ENCODE data around the gene RBM39.
"Not testable (repeated sequence)": the region's sequence is repeated elsewhere in the genome, so short reads cannot be mapped to it uniquely, and the experiment has no call there.

RBM39 gene

GRCh38 chr20:35768731-35769664 is 26.9 kb upstream of the RBM39 start:
- Histone ChIP-seq H3K4me3 (ENCODE audit: insufficient read depth in 1 of 2, low read depth in 1 of 2, low read length in 2 of 2) (peak overlapping the region in 1 of 2 experiments; percentile 50), H3K9ac (ENCODE audit: low read length) (peak overlapping the region; percentile 90)
- peak; percentile 99 for DNase-seq

GRCh38 chr20:35767683-35768481 is 25.8 kb upstream of the RBM39 start:
- H3K4ac ChIP-seq (ENCODE audit: low read depth in 1 of 2, low read length in 2 of 2): peak overlapping the region; percentile 49 to 90
- no peak overlapping the region for H2AK5ac ChIP-seq (ENCODE audit: low read length, severe bottlenecking)
- no peak overlapping the region for H3K4me2 ChIP-seq (ENCODE audit: low read length, poor library complexity, severe bottlenecking)
- no peaks in the 10 kb centered on the region for H3K79me1 ChIP-seq (replicated peaks; ENCODE audit: low read length, poor library complexity, severe bottlenecking)
- H3K23ac ChIP-seq (ENCODE audit: low read length in 2 of 2): no peak overlapping the region
- H3K9me3 ChIP-seq (ENCODE audit: control insufficient read depth, low read length): no peaks in the 10 kb centered on the region
- peak overlapping the region in 1 of 2 experiments; percentile 54 for H3K4me3 ChIP-seq (ENCODE audit: insufficient read depth in 1 of 2, low read depth in 1 of 2, low read length in 2 of 2)
- H3K27me3 ChIP-seq (ENCODE audit: control insufficient read depth in 1 of 2, insufficient read depth in 1 of 2, low read length in 2 of 2): no peaks in the 10 kb centered on the region
- no peak overlapping the region for H3K27ac ChIP-seq (ENCODE audit: low read length, poor library complexity, severe bottlenecking)
- no peak overlapping the region for H4K91ac ChIP-seq (ENCODE audit: low read length)
- peak overlapping the region; percentile 66 for H2BK120ac ChIP-seq (ENCODE audit: low read depth, low read length)
- no peak overlapping the region for H2AFZ ChIP-seq (ENCODE audit: low read depth, low read length)
- peak overlapping the region in 1 of 2 experiments; percentile 26 for H3K14ac ChIP-seq (ENCODE audit: low read length in 2 of 2)
- peak overlapping the region; percentile 90 for H3K9ac ChIP-seq (ENCODE audit: low read length)
- 60% methylated on average over 12 of the region's 12 CpGs for WGBS
- H2BK5ac ChIP-seq (ENCODE audit: low read depth, low read length, poor library complexity, severe bottlenecking): no peak overlapping the region
- H3K36me3 ChIP-seq (ENCODE audit: control insufficient read depth in 1 of 2, insufficient read depth in 2 of 2, low read depth in 1 of 2, low read length in 2 of 2): no peaks in the 10 kb centered on the region
- peak; percentile 75 for DNase-seq
- peaks cover 10% of the 10 kb centered on the region for H3K4me1 ChIP-seq (ENCODE audit: control insufficient read depth, insufficient read depth, low read depth, low read length)
- H2BK12ac ChIP-seq (ENCODE audit: low read length in 2 of 2): peak overlapping the region; percentile 45 to 55
- H4K8ac ChIP-seq (ENCODE audit: low read length): peak overlapping the region; percentile 54
- H3K18ac ChIP-seq (ENCODE audit: low read depth in 1 of 2, low read length in 2 of 2): peak overlapping the region; percentile 43 to 50
- H2BK15ac ChIP-seq (ENCODE audit: low read depth, poor library complexity, severe bottlenecking): peak overlapping the region; percentile 81

More at GRCh38 chr20:35768731-35769664, 26.9 kb upstream of the RBM39 start:
- H3K14ac ChIP-seq (ENCODE audit: low read length in 2 of 2): no peak overlapping the region
- H2AK5ac ChIP-seq (ENCODE audit: low read length, severe bottlenecking): no peak overlapping the region
- no peaks in the 10 kb centered on the region for H3K9me3 ChIP-seq (ENCODE audit: control insufficient read depth, low read length)
- peak overlapping the region in 1 of 2 experiments; percentile 38 for H2BK12ac ChIP-seq (ENCODE audit: low read length in 2 of 2)
- no peak overlapping the region for H3K4me2 ChIP-seq (ENCODE audit: low read length, poor library complexity, severe bottlenecking)
- H3K23ac ChIP-seq (ENCODE audit: low read length in 2 of 2): no peak overlapping the region
- H3K27ac ChIP-seq (ENCODE audit: low read length, poor library complexity, severe bottlenecking): peak overlapping the region; percentile 50
- H4K8ac ChIP-seq (ENCODE audit: low read length): peak overlapping the region; percentile 45
- H4K91ac ChIP-seq (ENCODE audit: low read length): no peak overlapping the region
- H2BK120ac ChIP-seq (ENCODE audit: low read depth, low read length): no peak overlapping the region
- peak overlapping the region in 1 of 2 experiments; percentile 32 for H3K4ac ChIP-seq (ENCODE audit: low read depth in 1 of 2, low read length in 2 of 2)
- H3K79me1 ChIP-seq (replicated peaks; ENCODE audit: low read length, poor library complexity, severe bottlenecking): peaks cover 4% of the 10 kb centered on the region
- H3K4me1 ChIP-seq (ENCODE audit: control insufficient read depth, insufficient read depth, low read depth, low read length): peaks cover 13% of the 10 kb centered on the region
- H3K36me3 ChIP-seq (ENCODE audit: control insufficient read depth in 1 of 2, insufficient read depth in 2 of 2, low read depth in 1 of 2, low read length in 2 of 2): no peaks in the 10 kb centered on the region
- no peaks in the 10 kb centered on the region for H3K27me3 ChIP-seq (ENCODE audit: control insufficient read depth in 1 of 2, insufficient read depth in 1 of 2, low read length in 2 of 2)
- WGBS: 36% methylated on average over 5 of the region's 5 CpGs
- H3K18ac ChIP-seq (ENCODE audit: low read depth in 1 of 2, low read length in 2 of 2): peak overlapping the region; percentile 66 to 69
- no peak overlapping the region for H2BK15ac ChIP-seq (ENCODE audit: low read depth, poor library complexity, severe bottlenecking)
- H2AFZ ChIP-seq (ENCODE audit: low read depth, low read length): no peak overlapping the region
- H2BK5ac ChIP-seq (ENCODE audit: low read depth, low read length, poor library complexity, severe bottlenecking): no peak overlapping the region

- Histone ChIP-seq H2AK5ac (ENCODE audit: low read length, severe bottlenecking) (no peak overlapping the region), H2BK15ac (ENCODE audit: low read depth, poor library complexity, severe bottlenecking) (no peak overlapping the region), H3K79me1 (replicated peaks; ENCODE audit: low read length, poor library complexity, severe bottlenecking) (no peaks in the 10 kb centered on the region), H3K4me2 (ENCODE audit: low read length, poor library complexity, severe bottlenecking) (no peak overlapping the region), H2BK5ac (ENCODE audit: low read depth, low read length, poor library complexity, severe bottlenecking) (no peak overlapping the region), H4K91ac (ENCODE audit: low read length) (no peak overlapping the region), H2BK12ac (ENCODE audit: low read length in 2 of 2) (no peak overlapping the region), H3K23ac (ENCODE audit: low read length in 2 of 2) (no peak overlapping the region), H2AFZ (ENCODE audit: low read depth, low read length) (no peak overlapping the region), H4K8ac (ENCODE audit: low read length) (no peak overlapping the region), H3K4me3 (ENCODE audit: insufficient read depth in 1 of 2, low read depth in 1 of 2, low read length in 2 of 2) (no peak overlapping the region), H3K9me3 (ENCODE audit: control insufficient read depth, low read length) (no peaks in the 10 kb centered on the region), H3K27me3 (ENCODE audit: control insufficient read depth in 1 of 2, insufficient read depth in 1 of 2, low read length in 2 of 2) (no peaks in the 10 kb centered on the region), H3K4ac (ENCODE audit: low read depth in 1 of 2, low read length in 2 of 2) (no peak overlapping the region), H2BK120ac (ENCODE audit: low read depth, low read length) (no peak overlapping the region), H3K4me1 (ENCODE audit: control insufficient read depth, insufficient read depth, low read depth, low read length) (peaks cover 10% of the 10 kb centered on the region), H3K36me3 (ENCODE audit: control insufficient read depth in 1 of 2, insufficient read depth in 2 of 2, low read depth in 1 of 2, low read length in 2 of 2) (no peaks in the 10 kb centered on the region), H3K9ac (ENCODE audit: low read length) (no peak overlapping the region), H3K18ac (ENCODE audit: low read depth in 1 of 2, low read length in 2 of 2) (no peak overlapping the region), H3K14ac (ENCODE audit: low read length in 2 of 2) (no peak overlapping the region), H3K27ac (ENCODE audit: low read length, poor library complexity, severe bottlenecking) (no peak overlapping the region)
- DNase-seq: no peak
- 94% methylated on average over 3 of the region's 4 CpGs for WGBS
These were observed 24.8 kb upstream of the RBM39 start for GRCh38 chr20:35766843-35767242.

- 94% methylated on average over 2 of the region's 2 CpGs for WGBS
- not testable (repeated sequence) for H3K18ac ChIP-seq (ENCODE audit: low read depth in 1 of 2, low read length in 2 of 2); H3K27me3 ChIP-seq (ENCODE audit: control insufficient read depth in 1 of 2, insufficient read depth in 1 of 2, low read length in 2 of 2); H3K36me3 ChIP-seq (ENCODE audit: control insufficient read depth in 1 of 2, insufficient read depth in 2 of 2, low read depth in 1 of 2, low read length in 2 of 2); H3K4me2 ChIP-seq (ENCODE audit: low read length, poor library complexity, severe bottlenecking); H3K9me3 ChIP-seq (ENCODE audit: control insufficient read depth, low read length); H3K4me3 ChIP-seq (ENCODE audit: insufficient read depth in 1 of 2, low read depth in 1 of 2, low read length in 2 of 2); DNase-seq; H3K9ac ChIP-seq (ENCODE audit: low read length); H3K4ac ChIP-seq (ENCODE audit: low read depth in 1 of 2, low read length in 2 of 2); H2BK15ac ChIP-seq (ENCODE audit: low read depth, poor library complexity, severe bottlenecking); H4K91ac ChIP-seq (ENCODE audit: low read length); H2BK5ac ChIP-seq (ENCODE audit: low read depth, low read length, poor library complexity, severe bottlenecking); H3K27ac ChIP-seq (ENCODE audit: low read length, poor library complexity, severe bottlenecking); H2BK120ac ChIP-seq (ENCODE audit: low read depth, low read length); H3K4me1 ChIP-seq (ENCODE audit: control insufficient read depth, insufficient read depth, low read depth, low read length); H3K79me1 ChIP-seq (replicated peaks; ENCODE audit: low read length, poor library complexity, severe bottlenecking); H3K23ac ChIP-seq (ENCODE audit: low read length in 2 of 2); H4K8ac ChIP-seq (ENCODE audit: low read length); H3K14ac ChIP-seq (ENCODE audit: low read length in 2 of 2); H2BK12ac ChIP-seq (ENCODE audit: low read length in 2 of 2); H2AK5ac ChIP-seq (ENCODE audit: low read length, severe bottlenecking); H2AFZ ChIP-seq (ENCODE audit: low read depth, low read length)
These were observed 22.9 kb upstream of the RBM39 start for GRCh38 chr20:35764936-35765335.

All from mesenchymal stem cell (in vitro differentiated cells and primary cell).